RCC 7860 (cell line): ENCODE data around the gene JRKL.
A peak's percentile ranks its signal among the peaks of the same experiment; 100 is the strongest.

Source experiments
- DNase-seq: peaks from one replicate; pipeline ENCODE4 v3.0.0-alpha.2; 2015; ENCODE audit warnings: low spot score
- FAIRE-seq: peaks from 2 replicates; lab custom pipeline; 2012; peaks lifted over from hg19 to GRCh38; lab: Jason Lieb, UNC

JRKL gene

GRCh38 chr11:96389720-96390487 lies at the start of gene JRKL, which contains the start of gene CCDC82:
Gene JRKL (plus strand): TSS chr11:96390013. CDS start chr11:96390650, 637 bp downstream.
Gene CCDC82 (minus strand): TSS chr11:96389912. CDS start chr11:96384747, 5,165 bp downstream.
- peak; percentile 78 for DNase-seq
- no peak for FAIRE-seq

DNA sequence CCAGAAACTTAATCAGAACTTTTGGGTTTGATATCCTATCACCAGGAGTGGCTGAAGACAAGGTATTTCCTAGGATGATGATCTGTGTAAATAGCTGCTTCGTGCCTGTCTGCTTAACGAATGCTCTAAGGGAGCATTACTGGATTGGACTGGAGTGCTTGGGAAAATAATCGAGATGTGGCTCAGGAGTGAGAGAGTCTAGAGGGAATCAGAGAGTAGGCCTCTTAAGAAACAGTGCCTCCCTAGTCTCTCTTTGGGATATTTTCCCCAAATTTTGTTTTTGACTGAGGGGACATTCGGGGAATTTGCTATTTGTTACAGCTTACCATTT lies 49.3 kb upstream of the JRKL start:
- FAIRE-seq (no peak), DNase-seq (no peak)

DNA sequence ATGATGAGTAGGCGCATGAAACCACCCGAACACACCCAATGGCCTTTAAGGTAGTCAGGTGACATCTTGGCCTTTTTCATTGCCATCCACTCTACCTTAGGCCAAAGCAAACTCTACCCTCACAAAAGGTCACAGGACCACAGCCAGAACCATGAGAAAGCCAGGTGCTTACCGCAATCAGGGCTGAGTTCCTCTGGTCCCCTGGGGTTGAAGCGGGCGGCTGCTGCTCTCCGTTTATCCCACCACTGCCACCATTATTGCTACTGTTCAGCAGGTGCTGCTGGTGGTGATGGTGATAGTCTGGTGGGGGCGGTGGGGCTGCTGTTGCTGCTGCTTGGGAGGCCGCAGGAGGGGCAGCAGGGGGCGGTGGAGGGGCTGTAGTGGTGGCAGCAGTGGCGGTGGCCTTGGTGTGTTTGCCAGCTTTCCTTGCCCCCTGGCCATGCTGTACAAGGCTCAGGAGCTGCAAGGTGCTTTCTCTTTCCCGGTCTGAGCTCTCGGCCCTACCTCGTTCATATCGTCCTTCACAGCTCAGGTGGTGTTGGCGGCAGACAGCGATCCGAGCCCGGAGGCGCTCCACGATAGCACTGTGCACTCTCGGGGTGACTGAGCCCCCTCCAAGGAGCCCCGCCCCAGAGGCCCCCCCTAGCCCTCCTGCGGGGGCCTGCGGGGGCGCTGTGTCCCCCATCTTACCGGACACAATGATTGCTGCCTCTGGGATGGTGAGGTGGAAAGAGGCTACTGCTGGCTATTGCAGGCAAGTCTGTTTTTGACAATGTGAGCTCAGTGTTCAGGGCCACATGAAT lies 48.4 kb upstream of the JRKL start:
- DNase-seq (peak; percentile 16), FAIRE-seq (no peak)

GRCh38 chr11:96342014-96342960 lies 47.5 kb upstream of the JRKL start:
- FAIRE-seq, result no peak

GRCh38 chr11:96342961-96343711 lies 46.7 kb upstream of the JRKL start, which contains the start of gene MAML2:
Gene MAML2 (minus strand): TSS chr11:96343195. CDS start chr11:96341895, 1,300 bp downstream.
- DNase-seq (peak; percentile 87), FAIRE-seq (no peak)

More at GRCh38 chr11:96342014-96342960, 47.5 kb upstream of the JRKL start:
- DNase-seq, result no peak

GRCh38 chr11:96356848-96357247 lies 33.0 kb upstream of the JRKL start:
- FAIRE-seq (no peak), DNase-seq (no peak)

- no peak for DNase-seq
Observed at GRCh38 chr11:96357794-96358193, 32.0 kb upstream of the JRKL start.

GRCh38 chr11:96358321-96358720 lies 31.5 kb upstream of the JRKL start:
- DNase-seq (no peak), FAIRE-seq (no peak)

More at GRCh38 chr11:96357794-96358193, 32.0 kb upstream of the JRKL start:
- no peak for FAIRE-seq

DNA sequence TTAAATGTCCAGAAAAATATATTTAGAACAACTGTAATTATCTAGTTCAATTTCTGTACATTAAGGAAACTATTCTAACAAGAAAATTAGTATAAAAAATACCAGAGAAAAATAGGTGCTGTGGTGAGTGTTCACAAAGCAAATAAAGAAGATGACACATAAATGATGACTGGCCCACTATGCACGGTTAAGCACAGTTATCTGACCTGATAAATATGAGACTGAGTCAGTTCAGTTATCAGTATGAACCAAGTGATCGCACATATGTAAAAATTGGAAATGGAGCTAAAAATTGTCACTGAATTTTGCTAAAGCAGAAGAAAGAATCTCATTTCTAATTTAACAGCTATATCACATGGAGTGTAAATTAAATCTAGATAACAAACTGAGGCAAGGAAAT lies 28.0 kb upstream of the JRKL start:
- FAIRE-seq (peak; percentile 81), DNase-seq (peak; percentile 49)

DNA sequence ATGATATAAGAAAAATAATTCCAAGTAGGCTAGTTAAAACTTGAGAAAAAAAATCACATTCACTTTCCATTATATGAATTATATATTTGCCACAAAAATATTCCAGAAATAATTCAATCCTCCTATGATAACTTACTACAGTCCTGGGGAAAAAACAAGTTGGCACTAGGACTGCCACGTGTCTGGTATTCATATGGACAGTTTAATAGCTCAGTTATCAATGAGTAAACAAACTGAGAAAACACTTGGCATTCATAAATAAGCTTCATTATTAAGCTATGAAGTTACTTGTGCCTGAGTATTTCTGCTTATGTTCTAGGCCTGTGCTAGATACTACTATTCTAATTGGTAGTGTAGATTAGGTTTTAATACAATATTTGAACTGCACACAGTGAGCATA lies 24.3 kb upstream of the JRKL start:
- DNase-seq (no peak), FAIRE-seq (no peak)

DNA sequence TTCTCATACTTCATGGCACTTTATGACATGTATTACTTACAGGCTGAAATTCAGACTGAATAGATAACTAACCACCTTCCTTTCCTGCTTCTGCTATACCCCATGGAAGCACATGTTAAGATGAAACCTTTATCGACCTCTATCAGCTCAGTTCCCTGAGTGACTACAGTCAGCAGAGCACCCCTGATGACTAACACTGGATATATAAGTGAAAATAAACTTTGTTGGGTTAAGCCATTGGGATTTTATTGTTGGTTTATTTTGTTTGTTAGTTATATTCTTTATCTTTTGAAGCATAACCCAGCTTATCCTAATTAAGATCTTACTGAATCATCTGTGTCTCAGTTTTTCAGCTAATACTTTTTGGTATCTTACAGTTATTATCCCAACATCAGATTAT lies 23.8 kb upstream of the JRKL start:
- no peak for DNase-seq
- no peak for FAIRE-seq

- FAIRE-seq (no peak), DNase-seq (no peak)
Observed at GRCh38 chr11:96367342-96367741, 22.5 kb upstream of the JRKL start.

GRCh38 chr11:96373826-96374225 lies 16.0 kb upstream of the JRKL start:
- DNase-seq (no peak), FAIRE-seq (no peak)

GRCh38 chr11:96376796-96377195 lies 13.0 kb upstream of the JRKL start:
- FAIRE-seq, result no peak
- DNase-seq, result no peak

DNA sequence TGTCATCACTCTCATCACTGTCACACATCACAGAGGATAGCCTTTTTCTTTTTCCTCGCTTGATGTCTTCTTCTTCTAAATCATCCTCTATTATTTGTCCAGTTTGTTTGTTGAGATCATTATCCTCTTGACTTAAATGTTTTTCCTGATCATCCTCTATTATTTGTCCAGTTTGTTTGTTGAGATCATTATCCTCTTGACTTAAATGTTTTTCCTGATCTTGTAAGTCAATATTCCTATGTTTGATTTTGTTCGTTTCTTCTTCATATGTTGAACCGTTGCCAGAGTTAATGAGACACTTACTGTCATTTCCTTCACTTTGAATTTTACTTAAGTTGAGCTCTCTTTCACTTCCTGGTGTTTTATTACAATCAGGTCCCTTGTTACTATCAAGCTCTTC lies 5.7 kb upstream of the JRKL start:
- DNase-seq, result no peak
- FAIRE-seq, result no peak

DNA sequence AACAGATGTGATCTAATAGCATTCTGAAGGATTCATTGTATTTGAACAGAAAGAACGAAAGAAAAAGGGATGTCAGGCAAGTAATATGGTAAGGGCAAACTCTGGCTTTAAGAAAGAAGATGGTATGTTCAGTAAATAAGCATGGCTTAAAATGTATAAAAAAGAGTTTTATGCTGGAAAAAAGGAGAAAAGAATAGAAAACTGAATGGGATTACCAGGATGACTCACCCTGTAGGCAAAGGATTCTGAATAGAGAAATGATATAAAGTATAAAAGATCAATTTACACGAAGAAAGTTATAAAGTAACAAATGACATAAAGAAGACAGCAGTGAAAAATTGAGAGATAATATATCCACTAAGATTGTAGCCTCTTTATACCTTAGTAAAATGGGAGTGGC lies 4.6 kb upstream of the JRKL start:
- DNase-seq (no peak), FAIRE-seq (no peak)

DNA sequence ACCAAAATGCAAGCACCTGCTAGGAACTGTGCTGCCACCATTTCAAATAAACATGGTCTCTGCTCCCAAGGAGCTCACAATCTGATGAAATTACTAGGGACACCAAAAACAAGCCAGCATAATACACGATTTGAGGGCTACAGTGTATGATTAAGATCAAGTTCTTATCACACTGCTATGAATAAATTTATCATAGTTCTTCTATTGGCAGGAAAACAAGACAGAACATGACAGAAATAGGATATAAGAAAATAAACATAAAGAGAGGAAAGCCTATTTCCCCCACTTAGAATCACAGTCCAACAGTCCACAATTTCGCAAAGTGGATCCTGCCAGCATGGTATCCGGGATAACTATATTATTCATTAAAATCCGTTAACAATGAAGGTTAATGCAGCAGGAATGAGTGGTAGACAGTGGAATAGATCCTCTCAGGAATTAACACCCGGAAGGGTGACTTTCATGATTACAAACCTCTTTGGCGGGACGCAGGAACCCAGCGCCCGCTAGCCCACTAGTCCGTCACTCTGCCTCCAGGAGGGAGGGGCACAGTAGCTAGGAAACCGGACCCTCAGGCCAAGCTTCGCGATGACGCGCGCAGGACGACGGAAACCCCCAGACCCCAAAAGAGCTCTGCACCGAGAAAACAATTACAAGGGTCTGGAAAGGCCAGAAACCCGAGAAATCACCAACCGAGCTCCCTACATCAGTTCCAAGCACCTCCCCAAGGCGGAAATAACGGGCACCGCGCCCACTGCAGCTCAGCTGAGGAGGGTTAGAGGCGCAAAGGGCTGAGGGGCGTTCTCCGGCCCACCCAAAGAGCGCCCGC lies 708 bp upstream of the JRKL start:
- FAIRE-seq, result no peak
- peak; percentile 35 for DNase-seq

GRCh38 chr11:96390488-96390792 lies 627 bp downstream of the JRKL start:
- DNase-seq (no peak), FAIRE-seq (no peak)

DNA sequence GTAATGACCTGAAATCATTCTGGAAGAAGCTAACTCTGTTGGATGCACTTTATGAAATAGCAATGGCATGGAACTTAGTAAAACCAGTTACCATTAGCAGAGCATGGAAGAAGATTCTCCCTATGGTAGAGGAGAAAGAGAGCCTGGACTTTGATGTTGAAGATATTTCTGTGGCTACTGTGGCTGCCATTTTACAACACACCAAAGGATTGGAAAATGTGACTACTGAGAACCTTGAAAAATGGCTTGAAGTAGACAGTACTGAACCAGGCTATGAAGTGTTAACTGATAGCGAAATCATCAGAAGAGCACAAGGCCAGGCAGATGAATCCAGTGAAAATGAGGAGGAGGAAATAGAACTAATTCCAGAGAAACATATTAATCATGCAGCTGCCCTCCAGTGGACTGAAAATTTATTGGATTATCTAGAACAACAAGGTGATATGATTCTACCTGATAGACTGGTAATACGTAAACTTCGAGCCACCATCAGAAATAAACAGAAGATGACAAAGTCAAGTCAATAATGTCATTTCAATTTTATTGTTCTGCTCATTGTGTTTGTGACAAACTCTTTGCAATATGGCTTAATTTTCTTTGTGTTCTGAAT lies 2.0 kb downstream of the JRKL start:
- no peak for FAIRE-seq
- peak; percentile 13 for DNase-seq
